GM21528 (cell line): Measurements from ENCODE around the gene DKK3.

ENCODE experiments used
- ATAC-seq: cut with Tn5 transposase; IDR thresholded peaks from one replicate; pipeline ENCODE4 v1.9.1; 2021; ENCODE audit warnings: mild to moderate bottlenecking, moderate library complexity; ENCODE audit not compliant: unreplicated experiment, low FRiP score

Gene DKK3

DNA sequence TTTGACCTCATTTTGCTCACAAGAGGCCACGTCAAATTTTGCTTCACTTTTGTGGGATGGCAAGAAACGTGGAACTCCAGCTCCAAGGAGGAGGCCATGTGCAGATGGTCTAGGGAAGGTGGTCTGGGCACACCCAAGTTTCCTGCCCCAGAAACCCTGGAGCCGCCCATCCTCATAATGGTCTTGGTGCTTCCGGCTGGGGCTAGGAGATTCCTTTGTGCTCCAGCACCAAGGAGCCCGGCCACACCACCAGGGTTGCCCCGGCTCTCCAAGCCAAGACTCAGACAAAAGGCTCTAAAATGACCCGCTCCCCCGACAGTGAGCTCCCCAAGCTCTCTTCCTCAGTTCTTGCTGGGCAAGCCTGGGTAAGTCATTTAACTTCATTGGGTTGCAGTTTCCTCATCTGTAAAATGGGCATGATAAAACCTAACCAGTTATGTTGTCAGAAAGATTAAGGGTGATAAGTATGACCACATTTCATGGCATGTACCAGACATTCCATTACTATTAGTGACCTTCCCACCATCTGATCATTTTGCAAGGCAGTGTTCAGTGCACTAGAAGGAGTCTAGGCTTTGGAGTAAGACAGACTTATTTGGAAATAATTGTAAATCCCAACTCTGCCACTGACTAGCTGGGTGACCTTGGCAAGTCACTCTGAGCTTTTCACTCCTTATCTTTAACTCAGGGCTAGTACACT is 23.3 kb downstream of the DKK3 start:
- no peak for ATAC-seq

DNA sequence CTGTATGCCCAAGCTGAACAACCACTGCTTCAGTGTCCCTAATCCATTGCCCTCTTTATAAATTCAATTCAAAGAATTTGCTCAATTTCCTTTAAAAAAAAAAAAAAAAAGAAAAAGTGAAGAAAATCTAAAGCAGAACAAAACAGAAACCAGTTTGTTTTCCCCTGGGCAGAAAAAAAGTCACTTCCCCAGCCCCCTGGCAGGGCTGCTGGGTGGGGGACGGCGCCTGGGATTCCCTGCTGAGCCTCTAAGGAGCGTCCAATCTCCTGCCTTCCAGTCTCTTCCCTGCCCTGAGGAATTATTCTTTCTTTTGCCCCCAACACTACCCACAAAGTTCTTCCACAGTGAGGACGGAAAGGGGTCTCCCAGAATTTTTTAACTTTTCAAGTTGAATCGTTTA is 23.9 kb downstream of the DKK3 start:
- no peak for ATAC-seq

DNA sequence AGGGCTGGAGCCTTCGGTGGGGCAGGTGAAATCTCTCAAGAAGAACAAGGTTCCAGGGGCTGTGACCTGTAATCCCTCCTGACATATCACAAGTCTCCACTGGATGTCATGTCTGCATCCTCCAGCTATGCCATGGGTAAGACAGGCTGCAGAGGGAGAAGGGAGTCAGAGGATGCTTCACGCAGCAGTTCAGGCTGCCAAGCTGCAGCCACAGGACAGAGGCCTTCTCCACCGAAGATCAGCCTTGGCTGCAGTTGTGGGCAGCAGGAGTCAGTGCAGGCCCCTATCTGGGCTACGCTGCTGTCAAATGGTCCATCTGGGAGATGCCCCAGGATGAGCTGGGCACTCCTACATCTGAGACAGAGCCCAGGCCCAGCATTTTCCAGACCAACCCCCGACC is 25.0 kb downstream of the DKK3 start:
- ATAC-seq: no peak

DNA sequence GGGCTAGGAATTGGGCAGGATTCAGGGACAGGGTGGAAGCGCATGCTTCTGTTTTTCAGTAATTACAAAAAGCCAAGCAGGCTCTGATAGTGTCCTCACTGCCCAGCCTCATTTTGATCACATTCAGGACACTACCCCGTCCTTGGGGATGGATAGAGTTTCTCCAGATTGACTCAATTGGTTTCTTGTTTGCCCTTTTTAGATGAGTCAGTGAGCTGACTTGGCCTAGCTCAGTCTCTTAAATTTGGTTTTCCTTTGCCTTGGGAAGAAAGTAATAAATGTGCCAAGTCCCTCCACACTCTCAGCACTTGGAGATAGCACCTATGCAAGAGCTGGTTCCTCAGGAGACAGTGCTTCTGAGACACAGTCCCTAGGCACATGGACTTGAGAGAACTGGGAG is 25.5 kb downstream of the DKK3 start:
- no peak for ATAC-seq

DNA sequence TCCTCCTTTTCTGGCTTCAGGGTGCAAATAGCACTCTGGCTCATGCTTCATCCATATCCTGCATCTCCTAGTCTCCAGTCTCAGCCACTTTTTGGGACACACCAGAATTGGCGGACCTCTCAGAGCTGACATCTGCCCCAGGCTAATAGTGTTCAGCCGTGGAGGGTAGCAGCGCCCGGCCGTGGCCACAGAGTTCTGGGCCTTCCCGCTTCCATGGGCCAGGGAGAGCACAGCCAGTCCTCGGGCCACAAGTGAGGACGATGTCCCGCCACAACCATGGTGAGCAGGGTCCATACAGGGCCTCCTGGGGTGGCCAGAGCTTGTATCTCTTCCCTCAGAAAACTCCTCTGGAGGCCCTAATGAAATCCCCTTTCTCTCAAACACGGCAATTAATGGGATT is 26.0 kb downstream of the DKK3 start:
- no peak for ATAC-seq

DNA sequence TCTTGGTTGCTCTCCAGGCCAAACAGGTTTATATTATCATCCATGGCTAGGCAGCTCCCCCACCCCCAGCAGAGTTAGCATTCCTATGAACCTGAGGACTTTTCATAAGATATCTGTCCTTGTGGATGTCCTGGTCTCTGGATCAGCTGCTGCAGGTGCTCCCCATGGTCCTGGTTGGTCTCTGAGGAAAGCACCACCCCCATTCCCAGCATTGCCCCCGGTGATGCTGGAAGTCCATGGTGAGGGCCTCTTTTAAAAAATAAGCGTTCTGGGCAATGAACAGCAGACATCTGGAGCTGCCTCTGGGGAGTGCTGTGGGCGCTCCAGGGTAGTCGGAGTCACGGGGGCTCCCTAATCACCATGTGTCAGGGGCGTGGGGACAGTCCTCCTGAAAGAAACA is 26.6 kb downstream of the DKK3 start:
- no peak for ATAC-seq

DNA sequence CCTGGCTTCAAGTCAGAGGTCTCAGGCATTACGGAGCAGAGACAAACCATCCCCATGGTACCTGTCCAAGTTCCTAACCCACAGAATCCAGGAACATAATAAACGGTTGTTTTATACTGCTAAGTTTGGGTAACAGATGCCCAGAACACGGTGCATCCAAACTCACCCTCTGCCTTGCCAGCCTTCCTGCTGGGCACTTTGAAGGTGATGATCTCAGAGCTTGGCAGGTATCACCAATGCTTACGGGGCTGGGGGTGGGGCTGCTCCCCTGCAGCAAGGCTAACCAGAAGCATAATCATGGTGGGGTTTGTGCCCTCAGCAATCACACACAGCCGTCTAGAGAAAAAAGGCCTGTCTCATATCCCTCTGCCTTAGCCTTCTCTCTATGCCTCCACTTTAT is 27.1 kb downstream of the DKK3 start:
- ATAC-seq: no peak

DNA sequence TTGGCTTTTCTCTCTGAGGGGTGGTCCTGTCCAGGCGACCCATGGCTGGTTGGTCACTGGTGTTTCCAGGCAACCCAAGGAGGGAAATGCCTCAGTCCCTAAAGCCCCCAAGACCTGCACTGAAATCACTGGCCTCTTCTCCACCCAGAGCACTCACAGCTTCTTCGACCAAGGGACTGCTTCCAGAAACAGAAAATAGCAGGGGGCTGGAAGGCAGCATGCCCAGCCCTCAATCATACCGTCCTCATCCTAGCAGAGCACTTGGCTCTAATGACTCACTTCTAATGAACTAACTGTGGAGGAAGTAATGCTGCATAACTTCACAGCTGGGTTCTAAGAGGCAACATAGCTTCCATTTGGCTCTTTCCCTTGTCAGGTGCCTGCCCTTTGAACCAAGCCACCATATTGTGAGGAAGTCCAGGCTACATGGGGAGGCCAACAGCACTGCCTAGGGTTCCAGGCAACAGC is 27.6 kb downstream of the DKK3 start:
- ATAC-seq: no peak

DNA sequence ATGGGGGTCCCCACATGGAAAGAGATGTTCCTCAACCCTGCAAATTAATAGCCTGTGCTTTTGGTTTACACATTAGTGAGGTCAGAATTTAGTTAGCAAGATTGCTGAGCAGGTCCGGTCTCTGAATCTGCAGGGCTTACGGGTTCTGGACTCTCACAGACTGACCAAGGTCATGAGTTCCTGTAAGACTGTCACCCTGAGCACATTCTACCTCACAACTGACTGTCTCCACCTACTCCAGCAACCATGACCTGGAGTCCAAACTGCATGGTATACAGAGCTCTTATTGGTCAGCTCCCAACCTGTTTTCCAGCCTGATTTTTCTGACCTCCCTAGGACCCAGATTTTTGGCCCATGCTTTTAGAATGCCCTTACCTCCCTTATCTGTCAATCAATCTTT is 28.2 kb downstream of the DKK3 start:
- ATAC-seq: no peak

DNA sequence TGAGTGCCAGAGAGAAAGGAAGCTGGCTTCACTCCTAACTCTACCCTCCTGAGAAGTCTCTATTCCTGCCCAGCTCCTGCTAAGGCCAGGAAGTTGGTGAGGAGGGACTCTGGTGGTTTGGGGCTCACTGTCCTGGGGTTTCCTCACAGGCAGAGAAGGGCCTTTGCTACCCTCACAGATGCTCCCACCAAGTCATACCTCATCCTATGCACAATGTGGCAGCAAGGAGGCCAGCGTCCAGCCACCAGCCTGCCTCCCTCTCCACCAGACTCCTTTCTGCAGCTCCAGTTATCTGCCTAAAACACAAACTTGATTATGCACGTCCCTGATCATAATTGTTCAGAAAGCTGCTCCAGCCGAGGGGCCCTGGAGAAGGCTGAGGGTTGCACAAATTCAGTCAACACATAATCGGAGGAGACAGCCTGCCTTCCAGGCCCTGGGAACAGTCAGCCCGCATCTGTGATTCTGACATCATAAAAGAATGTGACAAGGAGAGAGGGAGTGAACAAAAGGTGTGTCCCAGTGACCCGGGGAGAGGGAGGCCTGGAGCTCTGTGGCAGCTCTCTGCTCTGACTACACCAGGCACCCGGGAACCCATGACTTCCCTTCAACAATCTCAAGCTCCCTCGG is 28.8 kb downstream of the DKK3 start:
- no peak for ATAC-seq

DNA sequence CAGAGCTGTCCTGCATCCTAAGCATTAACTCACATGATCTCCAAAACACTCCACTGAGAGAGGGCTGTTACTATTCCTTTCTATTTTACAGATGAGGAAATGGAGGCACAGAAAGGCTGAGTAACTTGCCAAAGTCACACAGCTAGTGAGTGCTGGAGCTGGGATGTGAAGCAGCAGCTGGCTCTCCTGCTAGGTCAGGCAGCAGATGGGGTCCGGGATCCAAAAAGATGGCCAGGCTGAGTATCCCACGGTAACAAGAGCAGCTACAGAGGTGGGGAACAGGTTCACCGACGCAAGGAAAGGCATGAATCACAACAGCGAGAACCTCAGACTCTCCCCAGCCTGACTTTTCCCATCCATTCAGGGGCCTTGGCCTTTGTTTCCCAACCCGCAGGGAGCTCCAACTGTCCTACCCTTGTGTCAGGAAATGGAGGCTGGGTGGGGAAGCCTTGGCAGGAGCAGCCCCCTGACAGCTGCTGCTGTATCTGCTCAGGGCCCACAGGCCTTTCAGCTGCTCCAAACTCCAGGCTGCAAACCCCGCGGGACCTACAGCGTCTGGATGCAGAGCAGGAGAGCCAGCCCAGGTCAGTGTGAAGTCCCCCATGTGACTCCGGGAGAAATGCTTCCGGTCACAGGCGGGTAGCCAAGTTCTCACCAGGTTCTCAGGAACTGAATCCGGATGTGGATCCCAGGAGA is 29.5 kb downstream of the DKK3 start:
- no peak for ATAC-seq

DNA sequence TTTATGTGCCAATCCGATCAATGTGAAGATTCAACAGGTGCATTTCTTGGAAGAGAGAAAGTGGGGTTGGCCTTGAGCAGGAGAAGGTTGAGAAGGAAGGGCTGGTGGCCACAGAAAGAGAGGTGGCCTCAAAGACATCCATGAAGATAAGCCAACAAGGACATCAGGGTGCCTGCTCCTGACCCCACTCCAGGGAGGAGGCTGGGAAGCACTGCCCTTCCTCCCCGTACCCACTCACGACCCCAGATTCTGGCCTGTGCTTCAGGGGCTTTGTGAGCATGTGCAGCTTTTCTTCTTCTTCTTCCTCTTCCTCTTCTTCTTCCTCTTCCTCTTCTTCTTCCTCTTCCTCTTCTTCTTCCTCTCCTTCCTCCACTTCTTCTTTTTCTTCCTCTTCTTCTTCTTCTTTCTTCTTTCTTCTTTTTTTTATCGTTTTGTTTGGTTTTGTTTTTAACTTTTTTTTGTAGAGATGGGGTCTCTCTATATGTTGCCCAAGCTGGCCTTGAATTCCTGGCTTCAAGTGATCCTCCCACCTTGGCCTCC is 30.3 kb downstream of the DKK3 start:
- ATAC-seq: no peak

DNA sequence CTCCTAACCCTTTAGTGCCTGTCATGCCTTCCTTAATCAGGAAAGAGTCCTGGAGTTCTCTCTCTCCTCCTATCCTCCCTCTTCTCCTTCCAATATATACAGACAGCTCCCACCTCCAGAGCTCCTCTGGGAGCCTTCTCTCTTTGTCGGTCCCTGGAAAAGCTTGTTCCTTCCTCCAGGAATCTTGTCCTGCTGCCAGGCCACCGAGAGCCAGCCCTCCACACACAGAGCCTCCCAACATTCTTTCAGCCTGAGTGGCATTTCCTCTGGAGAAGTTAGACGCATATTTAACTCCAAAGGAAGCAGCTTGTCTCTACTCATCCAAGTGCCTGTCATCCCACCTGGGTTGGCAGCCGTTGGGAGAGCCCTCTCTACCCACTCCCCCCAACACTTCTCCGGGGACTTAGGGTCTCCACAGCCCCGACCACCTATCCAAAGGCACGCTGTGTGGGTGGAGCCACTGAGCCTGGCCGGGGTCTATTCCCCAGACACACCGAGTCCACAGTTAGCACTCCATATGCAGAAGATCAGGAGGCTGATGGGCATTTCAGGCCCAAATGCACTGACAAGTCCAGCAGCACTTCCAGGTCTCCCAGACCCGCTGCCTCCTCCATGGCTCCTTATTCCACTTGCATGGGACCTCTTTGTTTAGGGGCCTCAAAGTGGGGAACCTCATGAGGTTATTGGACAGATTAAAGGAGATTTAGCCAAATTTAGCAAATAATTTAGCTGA is 31.1 kb downstream of the DKK3 start:
- no peak for ATAC-seq

DNA sequence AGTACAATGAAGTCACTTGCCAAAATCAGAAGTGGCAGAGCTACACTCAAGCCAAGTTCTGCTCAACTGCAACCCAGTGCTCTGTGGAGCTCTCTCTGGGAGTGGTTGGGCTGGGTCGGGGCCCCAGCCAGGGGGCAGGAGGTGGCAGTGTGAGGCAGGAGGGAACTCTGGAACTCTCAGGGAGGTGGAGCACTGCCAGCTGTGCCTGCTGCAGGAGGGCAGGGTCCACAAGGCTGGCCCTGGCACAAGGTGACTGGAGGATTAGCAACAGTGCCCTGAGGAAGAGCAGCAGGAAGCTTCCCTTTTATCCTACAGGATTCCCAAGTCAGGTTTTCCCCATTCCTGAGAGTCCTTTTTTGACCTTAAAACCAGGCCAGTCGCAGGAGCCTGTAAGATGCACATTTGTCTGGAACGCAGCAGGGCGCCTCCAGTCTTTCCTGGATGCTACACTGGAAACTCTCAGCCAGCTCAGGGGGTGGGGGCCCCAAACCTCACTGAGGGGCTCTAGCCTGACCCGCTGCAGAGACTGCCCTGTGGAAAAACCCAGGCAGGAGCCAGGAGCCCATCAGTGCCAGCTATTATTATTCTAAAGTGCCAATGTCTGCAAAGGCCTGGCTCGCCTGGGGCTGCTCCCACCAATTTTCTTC is 31.8 kb downstream of the DKK3 start:
- ATAC-seq: no peak

DNA sequence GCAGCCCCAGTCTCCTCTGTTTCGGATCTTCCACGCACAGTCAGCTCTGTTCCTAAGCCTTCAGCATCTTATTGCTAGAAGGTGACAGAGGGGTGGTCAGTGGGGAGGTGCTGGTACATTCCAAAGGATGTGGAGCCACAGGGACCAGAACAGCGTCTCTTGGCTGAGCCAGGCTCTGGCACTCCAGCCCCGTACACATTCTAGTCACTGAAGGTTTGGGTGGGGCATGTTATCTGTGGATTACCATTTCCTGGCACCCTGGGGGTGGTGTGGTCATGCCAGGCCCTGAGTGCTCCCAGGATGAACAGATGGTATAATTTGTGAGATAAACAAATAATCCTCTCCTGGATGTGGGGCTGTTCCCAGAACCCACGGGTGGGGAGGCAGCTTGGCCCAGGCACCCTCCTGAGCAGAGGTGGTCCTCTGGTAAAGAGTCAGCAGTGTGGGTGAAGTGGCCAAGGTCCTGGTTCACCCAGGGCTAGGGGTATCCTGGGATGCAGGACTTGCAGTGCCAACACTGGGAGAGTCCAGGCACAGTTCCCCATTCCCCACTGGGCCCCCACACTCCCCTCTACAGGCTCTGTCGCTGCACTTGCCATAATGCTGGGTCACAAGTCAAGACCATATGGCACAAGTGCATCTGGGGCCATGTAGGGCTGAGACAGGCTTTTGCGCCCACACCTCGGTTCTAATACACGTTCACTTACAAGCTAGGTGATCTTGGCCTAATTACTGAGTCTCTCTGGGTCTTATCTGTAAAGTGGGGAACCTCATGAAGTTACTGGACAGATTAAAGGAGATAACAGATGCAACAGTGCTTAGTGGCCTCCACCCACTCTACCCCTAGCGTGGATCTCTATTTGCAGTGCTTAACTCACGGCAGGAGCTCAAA is 33.0 kb downstream of the DKK3 start:
- no peak for ATAC-seq

DNA sequence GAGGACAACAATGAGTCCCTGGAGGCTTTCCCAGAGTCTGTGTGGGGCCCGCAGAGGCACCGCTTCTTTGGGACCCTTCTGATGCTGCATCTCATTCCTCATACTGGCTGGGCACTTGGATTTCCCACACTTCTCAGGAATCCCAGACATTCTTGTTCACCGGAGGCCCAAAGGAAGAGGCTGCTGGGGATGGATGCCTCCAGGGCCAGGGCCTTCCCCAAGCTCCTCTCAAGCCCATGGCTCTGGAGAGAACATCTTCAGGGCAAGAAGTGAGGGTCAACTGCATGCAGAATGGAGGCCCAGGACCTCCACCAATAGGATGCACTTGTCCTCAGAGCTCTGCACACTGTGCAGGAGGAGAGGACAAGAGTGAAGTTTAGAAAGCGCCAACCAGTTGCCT is 34.6 kb downstream of the DKK3 start:
- ATAC-seq: no peak

DNA sequence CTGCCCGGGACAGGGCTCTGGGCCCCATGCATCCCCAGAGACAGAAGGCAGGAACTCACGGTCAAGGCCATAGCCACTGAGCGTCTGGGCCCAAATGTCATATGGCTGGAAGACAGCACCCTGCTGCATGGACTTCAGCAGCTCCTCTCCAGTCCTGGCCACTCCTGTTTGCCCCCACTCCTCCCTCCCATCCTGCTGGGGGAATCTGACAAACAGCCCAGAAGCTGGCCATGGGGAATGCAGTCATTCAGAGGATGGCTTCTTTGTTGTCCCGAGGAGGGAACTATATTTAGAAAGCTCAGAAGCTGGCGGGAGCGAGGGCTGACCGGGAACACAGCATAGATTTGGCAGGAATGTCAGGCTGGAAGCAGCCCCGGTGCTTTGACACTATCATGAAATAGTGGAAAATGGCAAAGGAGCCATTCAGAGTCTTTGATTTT is 35.0 kb downstream of the DKK3 start:
- ATAC-seq: no peak

DNA sequence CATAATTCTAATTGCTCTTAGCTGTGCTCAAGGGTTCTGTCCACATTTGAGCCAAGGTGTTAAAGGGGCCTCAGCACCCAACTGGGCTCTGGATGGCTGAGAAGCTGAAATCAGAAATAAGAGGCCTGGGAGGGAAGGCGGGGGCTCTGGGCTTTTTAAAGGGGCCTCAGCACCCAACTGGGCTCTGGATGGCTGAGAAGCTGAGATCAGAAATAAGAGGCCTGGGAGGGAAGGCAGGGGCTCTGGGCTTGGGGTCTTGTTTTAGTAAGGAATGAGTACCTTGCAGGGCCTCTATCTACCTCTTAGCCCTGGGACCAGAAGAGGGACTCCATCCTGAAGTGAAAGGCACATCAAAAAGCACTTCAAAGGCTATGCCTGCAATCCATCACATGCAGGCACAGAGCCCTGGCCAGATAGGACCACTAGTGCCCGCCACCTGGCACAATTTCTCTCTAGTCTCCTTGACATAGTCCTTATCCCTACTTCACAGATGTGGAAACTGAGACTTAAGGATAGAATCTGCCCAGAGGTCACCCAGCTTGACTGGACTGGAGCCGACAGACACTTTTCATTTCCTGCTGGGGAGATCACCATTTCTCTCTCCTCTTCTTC is 35.6 kb downstream of the DKK3 start:
- ATAC-seq: no peak
